MM.1S (cell line): ENCODE measurements around the gene PLD1.

Experiments
- EZH2phosphoT487 ChIP-seq: fragments of 300-600 bp; sonication (generic); IDR thresholded peaks from 2 replicates; pipeline ENCODE4 v1.6.1; 2018; ENCODE audit warnings: antibody characterized with exemption, low read length
- TF ChIP-seq, protein P1 (sequence below): fragments of 300-600 bp; sonication (generic); IDR thresholded peaks from 2 replicates; pipeline ENCODE4 v1.5.1; 2016; ENCODE audit warnings: antibody characterized with exemption, low read length, mixed read lengths

DNA sequence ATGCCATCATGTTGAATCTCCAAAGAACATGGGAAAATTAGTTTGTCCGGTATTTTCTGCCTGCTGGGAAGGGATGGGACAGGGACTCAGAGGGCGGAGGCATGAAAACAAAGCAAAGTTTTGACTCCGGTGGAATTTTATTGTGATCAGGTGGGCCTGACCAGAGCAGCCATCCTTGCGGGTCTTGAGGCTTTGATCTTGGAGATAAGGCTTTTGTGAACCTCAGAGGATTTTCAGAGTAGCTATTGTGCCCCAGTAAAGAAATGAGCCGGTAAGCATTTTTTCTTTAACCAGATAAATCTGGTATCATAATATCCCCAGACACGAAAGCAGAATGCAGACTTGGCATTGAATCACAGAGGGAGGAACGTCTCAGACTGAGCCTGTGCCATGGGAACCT is 250.7 kb downstream of the PLD1 start:
- TF ChIP-seq, protein P1, sequence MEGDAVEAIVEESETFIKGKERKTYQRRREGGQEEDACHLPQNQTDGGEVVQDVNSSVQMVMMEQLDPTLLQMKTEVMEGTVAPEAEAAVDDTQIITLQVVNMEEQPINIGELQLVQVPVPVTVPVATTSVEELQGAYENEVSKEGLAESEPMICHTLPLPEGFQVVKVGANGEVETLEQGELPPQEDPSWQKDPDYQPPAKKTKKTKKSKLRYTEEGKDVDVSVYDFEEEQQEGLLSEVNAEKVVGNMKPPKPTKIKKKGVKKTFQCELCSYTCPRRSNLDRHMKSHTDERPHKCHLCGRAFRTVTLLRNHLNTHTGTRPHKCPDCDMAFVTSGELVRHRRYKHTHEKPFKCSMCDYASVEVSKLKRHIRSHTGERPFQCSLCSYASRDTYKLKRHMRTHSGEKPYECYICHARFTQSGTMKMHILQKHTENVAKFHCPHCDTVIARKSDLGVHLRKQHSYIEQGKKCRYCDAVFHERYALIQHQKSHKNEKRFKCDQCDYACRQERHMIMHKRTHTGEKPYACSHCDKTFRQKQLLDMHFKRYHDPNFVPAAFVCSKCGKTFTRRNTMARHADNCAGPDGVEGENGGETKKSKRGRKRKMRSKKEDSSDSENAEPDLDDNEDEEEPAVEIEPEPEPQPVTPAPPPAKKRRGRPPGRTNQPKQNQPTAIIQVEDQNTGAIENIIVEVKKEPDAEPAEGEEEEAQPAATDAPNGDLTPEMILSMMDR, result no peak
- TF ChIP-seq EZH2phosphoT487, result no peak
